Activated CD8-positive, alpha-beta T cell treated with anti-CD3 and anti-CD28 coated beads for 36 hours (primary cell): ENCODE results near the gene FXYD5. TPM values are rescaled to one million over a fixed set of nuclear protein-coding genes. Genes with fewer than 3 reads are reported as not detected.
"Not testable (repeated sequence)": the region's sequence is repeated elsewhere in the genome, so short reads cannot be mapped to it uniquely, and the experiment has no call there.

Experiments
- ATAC-seq: fragments of 200-7000 bp; cut with Tn5 transposase; one replicate; pipeline ENCODE4 v1.10.0; 2021; ENCODE audit warnings: mild to moderate bottlenecking, moderate library complexity
- CTCF ChIA-PET: fragments of 350-600 bp; sonication (Branson Sonifier 250); formaldehyde crosslinking; loops from one replicate; lab custom pipeline; 2021; ENCODE audit warnings: antibody characterized with exemption; lab: Charles Lee
- POLR2A ChIA-PET: fragments of 350-600 bp; sonication (Branson Sonifier 250); formaldehyde crosslinking; loops from one replicate; lab custom pipeline; 2021; ENCODE audit warnings: antibody characterized with exemption; lab: Charles Lee
- DNase-seq: peaks from one replicate; pipeline ENCODE4 v3.0.0-alpha.2; 2020
- H3K27ac Mint-ChIP-seq: one replicate; pipeline ENCODE4 v1.8.0; 2021; ENCODE audit warnings: mild to moderate bottlenecking, mixed read lengths
- H3K27me3 Mint-ChIP-seq: one replicate; pipeline ENCODE4 v1.8.0; 2021; ENCODE audit warnings: mixed read lengths
- H3K36me3 Mint-ChIP-seq: one replicate; pipeline ENCODE4 v1.8.0; 2021; ENCODE audit warnings: low read depth, mixed read lengths
- H3K4me1 Mint-ChIP-seq: one replicate; pipeline ENCODE4 v1.8.0; 2021; ENCODE audit warnings: low read depth, mixed read lengths
- H3K4me3 Mint-ChIP-seq: one replicate; pipeline ENCODE4 v1.8.0; 2021; ENCODE audit warnings: mild to moderate bottlenecking, moderate library complexity, mixed read lengths
- H3K9me3 Mint-ChIP-seq: one replicate; pipeline ENCODE4 v1.8.0; 2021; ENCODE audit warnings: mixed read lengths
- CTCF ChIP-seq: fragments of 200-600 bp; IDR thresholded peaks from one replicate; pipeline ENCODE4 v1.8.0; 2022; ENCODE audit warnings: antibody characterized with exemption, mild to moderate bottlenecking
- intact Hi-C: fragments of 100-400 bp; cut with micrococcal nuclease; formaldehyde crosslinking; loops from one replicate; pipeline ENCODE4 v1.10.0; 2022
- total RNA-seq, 2 experiments: library from RNA; stranded (reverse); gene quantifications; one replicate each; pipeline ENCODE4 v1.2.3, GENCODE V29; 2021

Gene FXYD5
- total RNA-seq, 2 experiments from 2014 or later = 225 to 241 TPM

- ATAC-seq (no peak), DNase-seq (no peak)
- intact Hi-C loops = no loop called here
- no peak overlapping the region for H3K27ac Mint-ChIP-seq
- ChIA-PET POLR2A (interaction anchor here (0.8 to 1.5 kb wide), 3 partner anchors 9 to 194 kb away, joined by 3 to 6 read pairs (median 4); no protein-coding TSS in a partner anchor), CTCF (interaction anchor here (0.9 to 2.2 kb wide), 2 partner anchors 8 to 28 kb away, joined by 3 to 8 read pairs; partner anchors contain the start of gene FXYD5)
- H3K27me3 Mint-ChIP-seq = no peaks in the 10 kb centered on the region
- peaks cover 18% of the 10 kb centered on the region for H3K4me1 Mint-ChIP-seq
- no peak for TF ChIP-seq CTCF
- H3K36me3 Mint-ChIP-seq = no peaks in the 10 kb centered on the region
- H3K4me3 Mint-ChIP-seq = no peak overlapping the region
- H3K9me3 Mint-ChIP-seq = peaks cover 10% of the 10 kb centered on the region
Observed at GRCh38 chr19:35181387-35181786, 26.9 kb downstream of the FXYD5 start.

GRCh38 chr19:35184267-35184666 is 29.7 kb downstream of the FXYD5 start:
- TF ChIP-seq CTCF = no peak
- ChIA-PET POLR2A (no interaction called here), CTCF (interaction anchor here (1.3 kb wide), 1 partner anchor 12 kb away, joined by 3 read pairs; no protein-coding TSS in a partner anchor)
- no peak overlapping the region for H3K27ac Mint-ChIP-seq
- H3K9me3 Mint-ChIP-seq = peaks cover 5% of the 10 kb centered on the region
- ATAC-seq (no peak), DNase-seq (no peak)
- H3K4me1 Mint-ChIP-seq = peaks cover 6% of the 10 kb centered on the region
- intact Hi-C loops = no loop called here
- no peak overlapping the region for H3K4me3 Mint-ChIP-seq
- H3K36me3 Mint-ChIP-seq = no peaks in the 10 kb centered on the region
- H3K27me3 Mint-ChIP-seq = no peaks in the 10 kb centered on the region

- H3K4me3 Mint-ChIP-seq = no peak overlapping the region
- H3K36me3 Mint-ChIP-seq = no peaks in the 10 kb centered on the region
- intact Hi-C loops = no loop called here
- ATAC-seq = peak; percentile 24
- peaks cover 5% of the 10 kb centered on the region for H3K9me3 Mint-ChIP-seq
- H3K4me1 Mint-ChIP-seq = peaks cover 1% of the 10 kb centered on the region
- no peaks in the 10 kb centered on the region for H3K27me3 Mint-ChIP-seq
- CTCF ChIA-PET = no interaction called here
- no peak for DNase-seq
- no peak overlapping the region for H3K27ac Mint-ChIP-seq
- POLR2A ChIA-PET = no interaction called here
- TF ChIP-seq CTCF = no peak
Observed at GRCh38 chr19:35184884-35185283, 30.3 kb downstream of the FXYD5 start.

- no peaks in the 10 kb centered on the region for H3K27me3 Mint-ChIP-seq
- DNase-seq = no peak
- ChIA-PET CTCF (interaction anchor here (0.6 to 1.8 kb wide), 5 partner anchors 9 to 127 kb away, joined by 3 to 8 read pairs (median 3); no protein-coding TSS in a partner anchor), POLR2A (interaction anchor here (1.1 to 1.5 kb wide), 2 partner anchors 9 to 26 kb away, joined by 3 to 4 read pairs; no protein-coding TSS in a partner anchor)
- no peak for ATAC-seq
- H3K27ac Mint-ChIP-seq = no peak overlapping the region
- intact Hi-C loops = no loop called here
- no peaks in the 10 kb centered on the region for H3K9me3 Mint-ChIP-seq
- H3K4me1 Mint-ChIP-seq = peaks cover 10% of the 10 kb centered on the region
- no peak overlapping the region for H3K4me3 Mint-ChIP-seq
- TF ChIP-seq CTCF = no peak
- no peaks in the 10 kb centered on the region for H3K36me3 Mint-ChIP-seq
Observed at GRCh38 chr19:35194012-35194984, 39.8 kb downstream of the FXYD5 start.

- no peak for ATAC-seq
- Mint-ChIP-seq H3K27ac (no peak overlapping the region), H3K9me3 (no peaks in the 10 kb centered on the region), H3K36me3 (no peaks in the 10 kb centered on the region), H3K4me3 (no peak overlapping the region), H3K4me1 (peaks cover 13% of the 10 kb centered on the region), H3K27me3 (no peaks in the 10 kb centered on the region)
- no peak for DNase-seq
- TF ChIP-seq CTCF = no peak
- ChIA-PET CTCF (no interaction called here), POLR2A (interaction anchor here (0.6 kb wide), 1 partner anchor 46 kb away, joined by 3 read pairs; no protein-coding TSS in a partner anchor)
- intact Hi-C loops = no loop called here
Observed at GRCh38 chr19:35195830-35196229, 41.3 kb downstream of the FXYD5 start.

- ATAC-seq, intact Hi-C loops, DNase-seq, H3K4me3 Mint-ChIP-seq, H3K36me3 Mint-ChIP-seq, CTCF ChIA-PET, H3K27ac Mint-ChIP-seq, H3K27me3 Mint-ChIP-seq, H3K9me3 Mint-ChIP-seq, POLR2A ChIA-PET: not testable (repeated sequence)
- H3K4me1 Mint-ChIP-seq = peaks cover 21% of the 10 kb centered on the region
Observed at GRCh38 chr19:35196861-35197260, 42.3 kb downstream of the FXYD5 start.
